HEK293T (cell line): ENCODE measurements around the gene CHCHD10.

ENCODE experiments used
- BHLHE40 ChIP-seq: fragments of 450-650 bp; IDR thresholded peaks from 2 replicates; pipeline ENCODE4 v1.6.1; 2016; ENCODE audit warnings: mild to moderate bottlenecking, moderate library complexity, borderline replicate concordance
- L3MBTL2 ChIP-seq: fragments of 450-650 bp; conservative IDR thresholded peaks from 2 replicates; pipeline ENCODE4 v1.6.1; 2016; ENCODE audit warnings: mild to moderate bottlenecking
- SP1 ChIP-seq: fragments of 450-650 bp; IDR thresholded peaks from 2 replicates; pipeline ENCODE4 v1.6.1; 2017

DNA sequence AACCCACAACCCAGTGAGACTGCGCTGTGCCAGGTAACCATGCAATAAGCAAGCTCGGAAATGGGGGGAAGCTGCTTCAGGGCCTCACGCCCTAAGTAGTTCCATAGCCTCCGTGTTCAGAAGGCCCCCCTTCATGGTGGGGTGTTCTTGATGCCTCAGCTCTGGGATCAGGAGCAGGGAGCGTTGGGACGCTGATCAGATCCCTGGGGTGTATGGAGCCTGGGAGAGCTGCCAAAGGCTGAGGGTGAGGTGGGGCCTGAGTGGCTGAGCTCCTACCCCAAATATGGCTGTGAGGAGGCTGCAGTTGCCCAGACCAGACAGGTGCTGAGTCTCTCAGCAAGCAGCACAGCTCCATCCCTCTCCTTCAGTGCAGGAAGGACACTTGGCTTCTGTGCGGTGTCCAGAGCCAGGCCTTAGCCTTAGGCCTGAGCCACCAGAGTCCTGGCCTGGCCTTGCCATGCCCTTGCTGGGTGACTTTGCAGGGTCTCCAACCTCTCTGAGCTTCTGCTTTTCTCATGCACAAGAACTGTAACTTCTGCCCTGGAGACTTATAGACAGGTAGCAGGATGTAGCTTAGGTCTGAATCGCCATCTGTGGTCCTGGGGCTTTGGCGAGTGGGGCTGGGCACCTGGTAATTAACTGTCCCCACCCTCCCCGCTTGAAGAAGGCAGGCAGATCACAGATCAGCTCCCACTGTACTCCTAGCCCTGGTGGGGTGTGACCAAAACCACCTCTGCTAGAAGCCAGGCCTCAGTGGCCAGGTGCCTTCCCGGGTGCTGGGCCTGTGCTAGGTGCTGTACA is 10.2 kb upstream of the CHCHD10 start:
- TF ChIP-seq SP1 (no peak), BHLHE40 (no peak), L3MBTL2 (no peak)
